Neural crest cell (in vitro differentiated cells): Measurements from ENCODE around the gene TNP2. TPM values are rescaled to one million over a fixed set of nuclear protein-coding genes. Genes with fewer than 3 reads are reported as not detected.

Source experiments
- DNase-seq: peaks from one replicate; pipeline ENCODE4 v3.0.0; 2021; ENCODE audit warnings: low read depth, mixed read lengths, low spot score
- H3K27ac Mint-ChIP-seq: one replicate; pipeline ENCODE4 v1.8.0; 2021; ENCODE audit warnings: mild to moderate bottlenecking, mixed read lengths; ENCODE audit not compliant: unreplicated experiment
- H3K27me3 Mint-ChIP-seq: 2 replicates; pipeline ENCODE4 v1.8.0; 2021; ENCODE audit warnings: low read depth, mild to moderate bottlenecking, mixed read lengths
- H3K36me3 Mint-ChIP-seq: 2 replicates; pipeline ENCODE4 v1.8.0; 2021; ENCODE audit warnings: low read depth, mild to moderate bottlenecking, mixed read lengths
- H3K4me1 Mint-ChIP-seq: 2 replicates; pipeline ENCODE4 v1.8.0; 2021; ENCODE audit warnings: mixed read lengths
- H3K4me3 Mint-ChIP-seq: one replicate; pipeline ENCODE4 v1.8.0; 2021; ENCODE audit warnings: mild to moderate bottlenecking, mixed read lengths
- H3K9me3 Mint-ChIP-seq: 2 replicates; pipeline ENCODE4 v1.8.0; 2021; ENCODE audit warnings: mixed read lengths
- total RNA-seq: library from RNA; stranded (reverse); gene quantifications from 2 replicates; pipeline ENCODE4 v1.2.1, GENCODE V29; 2021
- TF ChIP-seq, protein P1 (sequence below): fragments of 200-600 bp; sonication (generic); conservative IDR thresholded peaks from 2 replicates; pipeline ENCODE4 v1.5.0; 2021; ENCODE audit warnings: antibody characterized with exemption, mild to moderate bottlenecking

TNP2 gene
- total RNA-seq, 1 donor from 2014 or later = not detected

DNA sequence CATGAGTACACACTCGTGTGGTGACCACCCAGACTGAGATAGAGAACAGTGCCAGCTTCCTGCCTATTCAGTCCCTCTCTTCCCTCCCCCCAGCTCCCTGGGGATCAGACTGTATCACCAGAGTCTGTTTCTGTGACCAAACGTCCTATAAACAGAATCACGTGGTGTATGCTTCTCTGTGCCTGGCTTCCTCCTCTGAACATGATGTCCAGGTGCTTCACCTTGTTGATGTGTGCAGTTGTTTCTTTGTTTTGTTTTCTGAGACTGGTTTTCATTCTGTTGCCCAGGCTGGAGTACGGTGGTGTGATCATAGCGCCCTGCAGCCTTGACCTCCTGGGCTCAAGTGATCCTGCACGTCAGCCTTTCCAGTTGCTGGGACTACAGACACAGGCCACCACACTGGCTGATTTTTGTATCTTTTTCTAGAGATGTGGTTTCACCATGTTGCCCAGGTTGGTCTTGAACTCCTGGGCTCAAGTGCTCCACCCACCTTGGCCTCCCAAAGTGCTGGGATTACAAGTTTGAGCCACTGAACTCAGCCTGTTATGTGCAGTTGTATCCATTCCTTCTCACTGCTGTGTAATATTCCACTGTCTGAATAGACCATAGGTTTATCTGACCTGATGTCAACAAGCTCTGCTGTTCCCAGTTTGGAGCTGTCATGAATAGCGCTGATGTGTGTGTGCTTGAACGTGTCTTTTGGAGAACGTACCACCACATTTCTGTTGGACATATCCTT, 40.9 kb upstream of the TNP2 start:
- TF ChIP-seq, protein P1, sequence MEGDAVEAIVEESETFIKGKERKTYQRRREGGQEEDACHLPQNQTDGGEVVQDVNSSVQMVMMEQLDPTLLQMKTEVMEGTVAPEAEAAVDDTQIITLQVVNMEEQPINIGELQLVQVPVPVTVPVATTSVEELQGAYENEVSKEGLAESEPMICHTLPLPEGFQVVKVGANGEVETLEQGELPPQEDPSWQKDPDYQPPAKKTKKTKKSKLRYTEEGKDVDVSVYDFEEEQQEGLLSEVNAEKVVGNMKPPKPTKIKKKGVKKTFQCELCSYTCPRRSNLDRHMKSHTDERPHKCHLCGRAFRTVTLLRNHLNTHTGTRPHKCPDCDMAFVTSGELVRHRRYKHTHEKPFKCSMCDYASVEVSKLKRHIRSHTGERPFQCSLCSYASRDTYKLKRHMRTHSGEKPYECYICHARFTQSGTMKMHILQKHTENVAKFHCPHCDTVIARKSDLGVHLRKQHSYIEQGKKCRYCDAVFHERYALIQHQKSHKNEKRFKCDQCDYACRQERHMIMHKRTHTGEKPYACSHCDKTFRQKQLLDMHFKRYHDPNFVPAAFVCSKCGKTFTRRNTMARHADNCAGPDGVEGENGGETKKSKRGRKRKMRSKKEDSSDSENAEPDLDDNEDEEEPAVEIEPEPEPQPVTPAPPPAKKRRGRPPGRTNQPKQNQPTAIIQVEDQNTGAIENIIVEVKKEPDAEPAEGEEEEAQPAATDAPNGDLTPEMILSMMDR = no peak
- Mint-ChIP-seq H3K27me3 (no peaks in the 10 kb centered on the region), H3K27ac (peak overlapping the region; percentile 20), H3K4me1 (peaks cover 18% of the 10 kb centered on the region), H3K36me3 (no peaks in the 10 kb centered on the region), H3K9me3 (no peaks in the 10 kb centered on the region), H3K4me3 (no peak overlapping the region)
- DNase-seq = no peak

DNA sequence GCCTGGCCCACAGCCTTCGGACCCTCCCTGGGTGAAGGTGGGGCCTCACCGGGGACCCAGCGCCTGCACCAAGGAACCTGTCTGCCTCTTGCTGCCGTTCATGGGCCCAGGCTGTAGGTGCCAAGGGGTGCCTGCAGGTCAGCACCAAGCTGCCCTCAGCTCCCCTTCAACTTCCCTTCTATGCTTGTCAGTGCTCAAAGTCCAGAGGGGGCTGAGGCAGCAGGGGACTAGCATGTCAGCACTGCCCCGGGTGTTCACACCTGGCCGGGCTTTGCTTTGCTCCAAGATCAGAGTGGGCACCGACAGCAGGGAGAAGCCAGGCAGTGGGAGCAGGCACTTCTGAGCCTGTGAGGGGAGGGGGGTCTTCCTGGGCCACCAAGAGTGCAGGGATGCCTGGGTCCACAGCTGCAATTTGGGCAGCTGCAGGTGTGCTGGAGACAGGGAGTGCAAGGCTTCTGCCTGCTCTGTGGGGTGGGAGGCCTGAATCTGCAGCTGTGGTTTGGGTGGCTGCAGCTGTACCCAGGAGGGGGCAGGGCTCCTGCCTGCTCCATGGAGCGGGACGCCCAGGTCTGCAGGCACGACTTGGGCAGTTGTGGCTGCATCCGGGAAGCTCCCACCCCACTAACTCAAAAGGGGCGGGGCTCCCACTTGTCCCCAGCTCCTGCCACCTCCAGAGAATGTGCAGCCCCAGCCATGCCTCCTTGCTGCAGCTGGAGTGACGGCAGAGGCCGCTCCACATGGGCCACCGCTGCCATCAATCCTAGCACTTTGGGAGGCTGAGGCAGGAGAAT, 39.6 kb upstream of the TNP2 start:
- Mint-ChIP-seq H3K36me3 (no peaks in the 10 kb centered on the region), H3K27me3 (no peaks in the 10 kb centered on the region), H3K4me3 (no peak overlapping the region), H3K27ac (no peak overlapping the region), H3K9me3 (no peaks in the 10 kb centered on the region), H3K4me1 (peaks cover 14% of the 10 kb centered on the region)
- no peak for DNase-seq
- TF ChIP-seq, protein P1 = no peak

DNA sequence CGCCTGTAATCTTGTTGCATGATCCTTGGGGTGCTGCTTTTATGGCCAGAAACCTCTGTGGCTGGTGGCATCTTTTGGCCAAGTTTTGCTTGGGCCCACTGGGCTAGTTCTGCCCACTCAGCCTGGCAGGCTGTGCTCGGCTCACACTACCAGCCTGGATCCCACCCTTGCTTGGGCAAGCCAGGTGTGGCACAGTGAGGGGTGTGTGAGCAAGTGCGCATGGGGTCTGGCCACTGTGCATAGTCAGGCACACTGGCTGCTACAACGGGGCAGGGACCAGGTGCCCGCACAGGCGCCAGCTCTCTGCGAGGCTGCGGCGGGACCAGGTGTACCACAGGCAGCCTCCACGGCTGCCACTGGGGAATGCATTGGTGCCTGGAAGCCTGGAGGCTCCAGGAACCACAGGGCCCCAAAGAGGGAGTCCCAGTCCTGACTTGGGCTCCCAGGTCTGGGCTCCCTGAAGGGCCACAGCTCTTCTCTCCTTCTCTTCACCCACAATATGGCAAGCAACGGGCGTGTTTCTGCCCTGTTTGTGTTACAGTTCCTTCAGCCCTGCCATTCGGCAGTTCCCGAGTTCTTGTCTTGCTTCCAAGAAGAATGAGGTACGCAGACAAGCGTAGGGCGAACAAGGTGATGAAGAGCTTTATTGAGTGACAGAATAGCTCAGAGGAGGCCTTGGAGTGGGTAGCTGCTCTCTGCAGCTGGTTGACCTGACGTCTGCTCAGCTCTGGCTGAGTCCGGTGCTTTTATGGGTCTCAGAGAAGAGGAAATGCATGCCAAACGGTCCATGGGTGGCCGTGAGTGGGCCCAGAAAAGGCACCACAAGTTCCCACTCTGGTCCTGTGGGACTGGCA, 38.7 kb upstream of the TNP2 start:
- Mint-ChIP-seq H3K4me1 (peaks cover 6% of the 10 kb centered on the region), H3K27ac (no peak overlapping the region), H3K27me3 (no peaks in the 10 kb centered on the region), H3K36me3 (no peaks in the 10 kb centered on the region), H3K4me3 (no peak overlapping the region), H3K9me3 (no peaks in the 10 kb centered on the region)
- TF ChIP-seq, protein P1 = no peak
- DNase-seq = no peak

DNA sequence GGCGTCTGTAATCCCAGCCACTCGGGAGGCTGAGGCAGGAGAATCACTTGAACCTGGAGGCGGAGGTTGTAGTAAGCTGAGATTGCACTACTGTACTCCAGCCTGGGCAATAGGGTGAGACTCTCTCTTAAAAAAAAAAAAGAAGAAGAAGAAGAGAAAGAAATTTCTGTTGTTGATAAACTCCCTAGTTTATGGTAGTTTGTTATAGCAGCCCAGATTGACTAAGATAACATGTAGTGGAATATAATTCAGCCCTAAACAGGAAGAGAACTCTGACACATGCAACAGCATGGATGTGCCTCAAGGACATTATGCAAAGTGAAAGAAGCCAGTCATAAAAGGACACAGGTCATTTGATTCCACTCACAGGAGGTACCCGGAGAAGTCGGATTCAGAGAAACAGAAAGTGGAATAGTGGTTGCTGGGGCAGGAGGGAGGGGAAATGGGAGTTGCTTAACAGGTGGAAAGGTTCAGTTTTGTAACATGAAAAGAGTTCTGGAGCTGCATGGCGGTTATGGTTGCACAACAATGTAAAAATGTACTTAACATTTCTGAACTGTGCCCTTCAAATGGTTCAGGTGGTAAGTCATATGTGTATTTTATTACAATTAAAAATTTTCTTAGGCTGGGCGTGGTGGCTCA, 38.0 kb upstream of the TNP2 start:
- no peak overlapping the region for H3K27ac Mint-ChIP-seq
- no peak for DNase-seq
- TF ChIP-seq, protein P1 = no peak
- H3K4me3 Mint-ChIP-seq = no peak overlapping the region
- peaks cover 4% of the 10 kb centered on the region for H3K4me1 Mint-ChIP-seq
- no peaks in the 10 kb centered on the region for H3K36me3 Mint-ChIP-seq
- H3K9me3 Mint-ChIP-seq = no peaks in the 10 kb centered on the region
- H3K27me3 Mint-ChIP-seq = no peaks in the 10 kb centered on the region

DNA sequence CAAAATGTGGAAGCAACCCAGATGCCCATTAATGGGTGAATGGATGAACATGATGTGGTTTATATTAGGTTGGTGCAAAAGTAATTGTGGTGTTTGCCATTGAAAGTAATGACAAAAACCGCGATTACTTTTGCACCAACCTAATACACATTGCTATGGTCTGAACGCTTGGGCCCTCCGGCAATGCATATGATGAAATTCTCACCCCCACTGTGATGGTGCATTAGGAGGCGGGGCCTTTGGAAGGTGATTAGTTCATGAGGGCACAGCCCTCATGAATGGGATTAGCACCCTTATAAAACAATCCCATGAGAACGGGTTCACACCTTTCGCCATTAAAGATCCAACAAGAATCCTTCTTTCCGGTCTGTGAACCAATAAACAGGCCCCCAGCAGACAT, 37.3 kb upstream of the TNP2 start:
- no peak overlapping the region for H3K27ac Mint-ChIP-seq
- no peak overlapping the region for H3K4me3 Mint-ChIP-seq
- H3K9me3 Mint-ChIP-seq = no peaks in the 10 kb centered on the region
- no peaks in the 10 kb centered on the region for H3K27me3 Mint-ChIP-seq
- H3K36me3 Mint-ChIP-seq = no peaks in the 10 kb centered on the region
- H3K4me1 Mint-ChIP-seq = peaks cover 4% of the 10 kb centered on the region
- DNase-seq = no peak
- TF ChIP-seq, protein P1 = no peak
